ENCODE results near the gene KAZN.
A peak's percentile ranks its signal among the peaks of the same experiment; 100 is the strongest.

KAZN gene

DNA sequence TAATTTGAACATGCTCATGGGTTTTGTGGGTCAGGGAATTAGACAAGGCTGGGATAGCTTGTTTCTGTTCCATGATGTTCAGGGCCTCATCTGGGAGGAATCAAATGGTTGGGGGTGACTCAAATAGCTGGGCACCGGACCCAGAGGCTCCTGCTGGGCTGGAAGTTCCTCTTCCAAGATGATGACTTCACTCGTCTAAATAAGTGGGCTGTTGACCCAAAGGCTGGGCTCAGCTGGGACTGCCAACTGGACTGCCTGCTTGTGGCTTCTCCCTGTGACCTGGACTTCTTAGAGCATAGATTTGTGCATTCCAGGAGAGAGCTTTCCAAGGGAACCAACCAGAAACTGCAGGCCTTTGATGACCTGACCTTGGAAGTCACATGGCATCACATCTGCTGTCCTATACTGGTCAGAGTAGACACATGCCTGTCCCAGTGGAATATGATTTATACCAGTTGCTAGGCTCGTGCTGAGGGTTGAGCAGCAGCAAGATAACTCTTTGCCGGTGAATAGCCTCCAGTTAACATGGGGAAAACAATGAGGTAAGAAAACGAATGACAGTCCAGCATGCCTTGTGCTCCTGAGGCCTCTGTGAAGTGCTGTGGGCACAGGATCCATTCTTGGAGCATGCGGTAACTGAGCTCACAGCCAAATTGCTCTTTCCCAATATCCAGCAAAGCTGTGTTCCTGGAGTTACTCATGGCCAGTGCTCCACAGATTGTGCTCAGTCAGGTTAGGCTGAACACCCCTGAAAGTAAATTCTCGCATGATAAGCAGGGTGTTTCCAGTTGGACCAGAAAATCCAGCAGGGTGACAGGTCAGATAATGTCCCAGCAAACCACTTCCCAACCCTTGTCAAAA is 282.2 kb downstream of the KAZN start:
- H3K36me3 ChIP-seq (ENCODE audit: control insufficient read depth in 1 of 2, insufficient read depth in 2 of 2, low read length in 2 of 2) = no peaks in the 10 kb centered on the region
- no peak overlapping the region for H3K9ac ChIP-seq (ENCODE audit: low read depth in 1 of 2, low read length in 2 of 2)
- H3K9me3 ChIP-seq (ENCODE audit: control insufficient read depth in 1 of 2, low read length in 2 of 2) = no peaks in the 10 kb centered on the region
- H3K27ac ChIP-seq (ENCODE audit: low read depth, low read length) = no peak overlapping the region
- H3K27me3 ChIP-seq (ENCODE audit: control insufficient read depth in 1 of 2, insufficient read depth in 2 of 2, low read length in 2 of 2) = no peaks in the 10 kb centered on the region
- no peaks in the 10 kb centered on the region for H3K4me1 ChIP-seq (ENCODE audit: control insufficient read depth in 1 of 2, insufficient read depth in 2 of 2, low read length in 2 of 2)
- H3K4me3 ChIP-seq (ENCODE audit: low read depth in 1 of 2, low read length in 2 of 2) = no peak overlapping the region

DNA sequence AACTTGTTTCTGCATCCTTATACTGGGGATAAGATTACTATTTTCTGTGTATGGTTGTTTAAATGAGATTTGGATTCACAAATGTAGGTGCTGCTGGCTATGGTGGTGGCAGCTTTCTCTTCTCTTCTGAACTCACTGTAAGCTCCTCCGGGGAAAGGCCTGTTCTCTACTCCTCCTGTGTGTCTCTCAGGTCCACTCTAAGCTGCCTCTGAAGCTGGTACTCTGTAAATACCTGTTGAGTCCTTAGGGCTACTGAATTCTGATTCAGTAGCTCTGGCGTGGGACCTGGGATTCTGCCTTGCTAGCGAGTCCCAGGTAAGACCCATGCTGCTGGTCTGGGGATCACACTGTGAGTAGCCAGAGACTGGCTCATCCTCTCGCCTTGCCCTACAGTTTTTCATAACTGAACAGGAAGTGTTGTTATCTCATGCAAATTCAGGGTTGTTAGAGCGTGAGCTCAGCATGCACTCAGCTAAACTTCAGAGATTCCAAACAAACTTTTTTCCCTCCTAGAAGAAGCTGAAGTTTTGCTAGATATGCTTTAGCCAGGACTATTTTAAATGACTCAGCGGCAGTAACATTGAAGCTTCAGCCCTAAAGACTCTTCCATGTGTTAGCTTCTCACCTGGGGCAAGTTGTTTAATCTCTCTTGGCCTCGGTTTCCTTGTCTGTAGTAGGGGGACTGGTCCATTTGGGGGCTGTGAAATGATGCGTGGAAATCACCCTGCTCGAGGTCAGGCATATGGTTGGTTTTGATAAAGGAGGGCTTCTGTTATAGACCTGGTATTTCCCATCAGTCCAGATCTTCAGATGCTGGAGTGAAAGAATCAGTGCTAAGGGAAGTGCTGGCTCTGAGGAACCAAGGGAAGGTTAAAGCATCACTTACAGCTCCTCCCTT is 283.5 kb downstream of the KAZN start:
- Histone ChIP-seq H3K27me3 (ENCODE audit: control insufficient read depth in 1 of 2, insufficient read depth in 2 of 2, low read length in 2 of 2) (no peaks in the 10 kb centered on the region), H3K9ac (ENCODE audit: low read depth in 1 of 2, low read length in 2 of 2) (no peak overlapping the region), H3K27ac (ENCODE audit: low read depth, low read length) (no peak overlapping the region), H3K4me1 (ENCODE audit: control insufficient read depth in 1 of 2, insufficient read depth in 2 of 2, low read length in 2 of 2) (no peaks in the 10 kb centered on the region), H3K36me3 (ENCODE audit: control insufficient read depth in 1 of 2, insufficient read depth in 2 of 2, low read length in 2 of 2) (no peaks in the 10 kb centered on the region), H3K9me3 (ENCODE audit: control insufficient read depth in 1 of 2, low read length in 2 of 2) (no peaks in the 10 kb centered on the region), H3K4me3 (ENCODE audit: low read depth in 1 of 2, low read length in 2 of 2) (no peak overlapping the region)

DNA sequence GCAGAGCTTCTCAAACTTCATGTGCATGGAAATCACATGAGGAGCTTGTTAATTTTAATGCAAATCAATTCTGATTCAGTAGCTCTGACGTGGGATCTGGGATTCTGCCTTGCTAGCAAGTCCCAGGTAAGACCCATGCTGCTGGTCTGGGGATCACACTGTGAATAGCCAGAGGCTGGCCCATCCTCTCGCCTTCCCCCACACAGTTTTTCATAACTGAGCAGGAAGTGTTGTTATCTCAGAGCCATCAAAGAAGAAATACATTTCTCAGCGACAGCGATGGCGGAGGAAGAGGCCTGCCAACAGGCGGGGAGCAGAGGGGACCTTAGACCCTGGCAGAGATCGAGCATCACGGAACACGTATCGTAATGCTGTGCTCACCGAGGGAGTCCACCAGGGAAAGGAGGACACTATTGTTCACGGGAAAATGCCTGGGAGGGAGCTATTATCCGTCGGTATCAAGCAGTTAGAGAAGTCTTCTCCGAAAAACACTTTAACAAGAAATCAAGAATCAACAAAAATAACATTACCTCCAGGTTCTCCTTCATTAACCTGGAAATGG is 286.2 kb downstream of the KAZN start:
- Histone ChIP-seq H3K27ac (ENCODE audit: low read depth, low read length) (no peak overlapping the region), H3K27me3 (ENCODE audit: control insufficient read depth in 1 of 2, insufficient read depth in 2 of 2, low read length in 2 of 2) (no peaks in the 10 kb centered on the region), H3K4me3 (ENCODE audit: low read depth in 1 of 2, low read length in 2 of 2) (no peak overlapping the region), H3K36me3 (ENCODE audit: control insufficient read depth in 1 of 2, insufficient read depth in 2 of 2, low read length in 2 of 2) (no peaks in the 10 kb centered on the region), H3K9me3 (ENCODE audit: control insufficient read depth in 1 of 2, low read length in 2 of 2) (no peaks in the 10 kb centered on the region), H3K9ac (ENCODE audit: low read depth in 1 of 2, low read length in 2 of 2) (no peak overlapping the region), H3K4me1 (ENCODE audit: control insufficient read depth in 1 of 2, insufficient read depth in 2 of 2, low read length in 2 of 2) (no peaks in the 10 kb centered on the region)

DNA sequence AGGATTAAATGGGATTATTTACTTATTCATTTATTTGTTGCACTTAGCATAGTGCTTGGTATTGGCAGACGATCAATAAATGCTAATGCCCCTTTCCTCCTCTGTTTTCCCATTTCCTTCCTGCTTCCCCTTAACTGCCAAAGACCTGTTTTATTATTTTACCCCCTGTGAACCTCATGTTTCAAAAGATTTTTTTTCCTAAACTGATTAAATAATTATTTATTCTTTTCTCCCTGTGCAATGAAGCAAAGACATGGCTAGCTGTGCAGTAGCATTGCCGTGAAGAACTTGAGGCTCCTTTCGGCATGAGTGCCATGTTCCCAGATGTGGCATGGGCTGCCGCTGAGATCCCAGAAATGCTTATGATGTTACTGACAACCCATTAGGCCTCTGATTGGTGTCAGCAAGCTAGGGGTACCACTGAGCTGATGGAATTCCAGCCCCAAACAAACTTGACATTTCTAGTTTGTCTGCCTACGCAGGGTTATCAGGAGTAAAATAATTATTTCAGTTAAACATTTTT is 288.6 kb downstream of the KAZN start:
- Histone ChIP-seq H3K4me3 (ENCODE audit: low read depth in 1 of 2, low read length in 2 of 2) (no peak overlapping the region), H3K36me3 (ENCODE audit: control insufficient read depth in 1 of 2, insufficient read depth in 2 of 2, low read length in 2 of 2) (no peaks in the 10 kb centered on the region), H3K27me3 (ENCODE audit: control insufficient read depth in 1 of 2, insufficient read depth in 2 of 2, low read length in 2 of 2) (no peaks in the 10 kb centered on the region), H3K27ac (ENCODE audit: low read depth, low read length) (no peak overlapping the region), H3K9ac (ENCODE audit: low read depth in 1 of 2, low read length in 2 of 2) (no peak overlapping the region), H3K4me1 (ENCODE audit: control insufficient read depth in 1 of 2, insufficient read depth in 2 of 2, low read length in 2 of 2) (no peaks in the 10 kb centered on the region), H3K9me3 (ENCODE audit: control insufficient read depth in 1 of 2, low read length in 2 of 2) (no peaks in the 10 kb centered on the region)

DNA sequence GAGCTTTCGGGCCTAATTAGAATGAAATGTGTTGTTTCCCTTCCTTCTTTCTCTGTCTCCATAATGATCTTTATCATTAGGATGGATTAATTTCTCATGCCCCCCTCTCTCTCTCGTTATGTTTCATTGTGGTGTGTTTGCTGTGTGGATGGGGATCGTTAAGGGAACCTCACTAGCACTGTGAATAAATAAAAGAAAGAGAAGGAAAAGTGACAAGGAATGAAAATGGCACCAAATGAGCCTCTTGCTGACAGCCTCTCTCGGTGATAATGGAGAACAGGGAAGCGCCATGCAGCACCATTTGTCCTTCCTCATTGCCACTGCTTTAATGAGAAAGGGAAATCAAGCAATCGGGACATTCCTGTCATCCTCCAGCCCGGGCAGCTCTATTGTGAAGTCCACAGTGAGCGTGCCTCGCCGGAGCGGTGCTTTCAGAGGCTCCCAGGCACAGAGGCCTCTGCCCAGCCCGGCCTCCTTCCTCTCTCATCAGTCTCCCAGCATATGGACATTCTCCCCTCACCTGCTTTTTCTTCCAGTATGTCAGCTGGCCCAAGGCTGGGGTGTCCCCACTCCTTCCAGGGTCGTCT is 289.4 kb downstream of the KAZN start:
- Histone ChIP-seq H3K9me3 (ENCODE audit: control insufficient read depth in 1 of 2, low read length in 2 of 2) (no peaks in the 10 kb centered on the region), H3K4me1 (ENCODE audit: control insufficient read depth in 1 of 2, insufficient read depth in 2 of 2, low read length in 2 of 2) (no peaks in the 10 kb centered on the region), H3K4me3 (ENCODE audit: low read depth in 1 of 2, low read length in 2 of 2) (no peak overlapping the region), H3K36me3 (ENCODE audit: control insufficient read depth in 1 of 2, insufficient read depth in 2 of 2, low read length in 2 of 2) (no peaks in the 10 kb centered on the region), H3K27ac (ENCODE audit: low read depth, low read length) (no peak overlapping the region), H3K9ac (ENCODE audit: low read depth in 1 of 2, low read length in 2 of 2) (no peak overlapping the region), H3K27me3 (ENCODE audit: control insufficient read depth in 1 of 2, insufficient read depth in 2 of 2, low read length in 2 of 2) (no peaks in the 10 kb centered on the region)

DNA sequence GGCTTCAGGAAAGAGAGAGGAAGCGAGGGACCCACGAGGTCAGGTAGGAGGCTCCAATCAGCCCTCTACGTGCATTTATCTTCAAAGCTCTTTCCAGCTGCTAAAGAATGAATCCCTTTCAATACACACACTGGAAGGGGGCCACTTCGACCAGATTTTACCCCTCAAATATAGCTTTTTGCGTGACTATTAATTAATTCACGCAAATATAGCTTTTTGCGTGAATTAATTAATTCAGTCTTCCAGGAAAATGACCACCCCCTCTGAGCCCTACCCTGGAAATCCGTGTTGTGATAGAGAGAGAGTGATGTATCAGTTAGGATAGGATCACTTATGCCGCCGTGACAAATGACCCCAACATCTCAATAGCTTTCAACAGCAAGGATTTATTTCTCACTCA is 289.9 kb downstream of the KAZN start:
- no peak overlapping the region for H3K9ac ChIP-seq (ENCODE audit: low read depth in 1 of 2, low read length in 2 of 2)
- no peaks in the 10 kb centered on the region for H3K9me3 ChIP-seq (ENCODE audit: control insufficient read depth in 1 of 2, low read length in 2 of 2)
- H3K36me3 ChIP-seq (ENCODE audit: control insufficient read depth in 1 of 2, insufficient read depth in 2 of 2, low read length in 2 of 2) = no peaks in the 10 kb centered on the region
- no peak overlapping the region for H3K4me3 ChIP-seq (ENCODE audit: low read depth in 1 of 2, low read length in 2 of 2)
- H3K4me1 ChIP-seq (ENCODE audit: control insufficient read depth in 1 of 2, insufficient read depth in 2 of 2, low read length in 2 of 2) = no peaks in the 10 kb centered on the region
- H3K27me3 ChIP-seq (ENCODE audit: control insufficient read depth in 1 of 2, insufficient read depth in 2 of 2, low read length in 2 of 2) = no peaks in the 10 kb centered on the region
- no peak overlapping the region for H3K27ac ChIP-seq (ENCODE audit: low read depth, low read length)

DNA sequence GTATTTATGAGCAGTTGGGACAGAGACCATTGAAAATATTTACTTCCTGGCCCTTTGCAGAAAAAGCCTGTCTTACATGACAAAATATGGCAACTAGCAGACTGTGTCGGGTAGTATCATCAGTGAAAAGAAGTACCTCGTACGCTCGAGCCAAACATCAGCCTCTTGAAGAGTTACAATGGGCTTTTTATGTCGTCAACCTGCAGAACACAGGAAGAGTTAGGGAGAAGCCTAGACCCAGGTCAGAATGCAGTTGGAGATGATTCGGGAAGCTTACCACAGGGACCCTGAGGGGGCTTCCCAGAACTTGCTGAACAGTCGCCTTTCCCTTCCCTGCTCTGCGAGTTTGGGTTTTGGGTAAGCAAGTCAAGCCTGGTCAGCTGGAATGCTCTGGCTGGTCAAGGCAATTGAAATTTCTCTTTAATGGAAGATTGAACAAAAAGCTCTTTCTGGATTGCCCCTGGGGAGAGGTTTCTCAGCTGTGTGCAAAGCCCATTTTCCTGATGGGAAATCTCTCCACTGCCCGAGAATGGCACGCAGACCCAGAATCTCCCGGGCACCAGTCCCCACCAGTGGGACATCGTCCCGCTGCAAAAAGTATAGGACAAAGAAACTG is 291.4 kb downstream of the KAZN start:
- no peak overlapping the region for H3K27ac ChIP-seq (ENCODE audit: low read depth, low read length)
- no peak overlapping the region for H3K9ac ChIP-seq (ENCODE audit: low read depth in 1 of 2, low read length in 2 of 2)
- H3K9me3 ChIP-seq (ENCODE audit: control insufficient read depth in 1 of 2, low read length in 2 of 2) = no peaks in the 10 kb centered on the region
- H3K36me3 ChIP-seq (ENCODE audit: control insufficient read depth in 1 of 2, insufficient read depth in 2 of 2, low read length in 2 of 2) = no peaks in the 10 kb centered on the region
- H3K4me3 ChIP-seq (ENCODE audit: low read depth in 1 of 2, low read length in 2 of 2) = no peak overlapping the region
- H3K4me1 ChIP-seq (ENCODE audit: control insufficient read depth in 1 of 2, insufficient read depth in 2 of 2, low read length in 2 of 2) = peaks cover 3 to 4% of the 10 kb centered on the region in 2 donors
- H3K27me3 ChIP-seq (ENCODE audit: control insufficient read depth in 1 of 2, insufficient read depth in 2 of 2, low read length in 2 of 2) = no peaks in the 10 kb centered on the region

DNA sequence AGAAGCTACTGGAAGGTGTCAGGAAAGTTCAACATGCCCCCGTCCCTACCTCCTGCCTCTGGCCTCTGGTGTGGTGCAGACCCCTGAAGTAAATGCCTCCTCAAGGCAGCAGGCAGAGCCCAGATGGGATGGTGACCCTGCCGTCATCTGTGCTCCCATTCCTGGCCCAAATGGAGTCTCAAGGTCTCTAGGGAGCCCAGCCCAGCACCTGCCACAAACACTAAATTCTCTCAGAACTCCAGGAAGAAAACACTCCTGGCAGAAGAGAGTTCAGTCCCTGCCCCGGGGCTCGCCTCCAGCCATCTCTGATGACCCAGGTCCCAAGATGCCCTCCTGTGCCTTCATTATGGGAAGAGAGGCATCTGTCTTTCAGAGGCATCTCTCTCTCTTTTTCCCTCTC is 293.5 kb downstream of the KAZN start:
- no peak overlapping the region for H3K4me3 ChIP-seq (ENCODE audit: low read depth in 1 of 2, low read length in 2 of 2)
- peaks cover 11 to 12% of the 10 kb centered on the region in 2 donors for H3K4me1 ChIP-seq (ENCODE audit: control insufficient read depth in 1 of 2, insufficient read depth in 2 of 2, low read length in 2 of 2)
- no peak overlapping the region for H3K9ac ChIP-seq (ENCODE audit: low read depth in 1 of 2, low read length in 2 of 2)
- H3K36me3 ChIP-seq (ENCODE audit: control insufficient read depth in 1 of 2, insufficient read depth in 2 of 2, low read length in 2 of 2) = no peaks in the 10 kb centered on the region
- H3K27ac ChIP-seq (ENCODE audit: low read depth, low read length) = no peak overlapping the region
- H3K9me3 ChIP-seq (ENCODE audit: control insufficient read depth in 1 of 2, low read length in 2 of 2) = no peaks in the 10 kb centered on the region
- H3K27me3 ChIP-seq (ENCODE audit: control insufficient read depth in 1 of 2, insufficient read depth in 2 of 2, low read length in 2 of 2) = no peaks in the 10 kb centered on the region

DNA sequence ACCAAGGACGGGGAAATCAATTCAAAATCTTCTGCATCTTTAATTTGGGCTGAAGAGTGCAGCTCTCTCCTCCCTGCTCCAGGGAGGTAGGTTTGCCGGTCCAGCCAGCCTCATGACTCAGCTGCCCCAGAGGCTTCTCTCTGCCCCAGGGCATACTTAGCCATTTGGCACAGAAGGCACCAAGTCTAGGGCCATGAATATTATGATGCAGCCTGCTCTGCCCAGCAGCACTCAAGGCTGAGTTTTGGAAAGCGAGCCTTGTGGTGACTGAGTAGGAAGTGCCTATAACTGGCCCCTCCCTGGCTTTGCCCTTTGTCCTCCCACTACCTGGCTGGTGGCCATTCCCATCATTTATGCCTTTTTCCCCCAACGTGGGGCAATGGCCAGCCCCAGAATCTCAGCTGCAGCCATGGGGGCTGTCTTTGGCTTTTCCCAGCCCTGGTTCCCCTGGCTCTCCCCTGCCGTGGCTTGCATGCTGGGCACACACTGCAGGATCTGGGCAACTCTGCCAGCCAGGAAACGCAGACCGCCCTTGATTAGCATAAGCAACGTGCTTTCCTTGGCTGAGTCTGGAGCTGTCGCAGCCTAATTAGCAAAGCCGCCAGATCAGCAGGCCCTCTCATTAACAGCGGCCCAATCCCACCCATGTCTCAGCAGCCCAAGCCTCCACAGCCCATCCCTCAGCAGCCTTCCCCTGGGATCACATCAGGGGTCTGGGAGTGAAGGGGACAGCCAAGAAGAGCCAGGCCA is 296.5 kb downstream of the KAZN start:
- Histone ChIP-seq H3K4me1 (ENCODE audit: control insufficient read depth in 1 of 2, insufficient read depth in 2 of 2, low read length in 2 of 2) (peaks cover 11 to 12% of the 10 kb centered on the region in 2 donors), H3K9me3 (ENCODE audit: control insufficient read depth in 1 of 2, low read length in 2 of 2) (no peaks in the 10 kb centered on the region), H3K4me3 (ENCODE audit: low read depth in 1 of 2, low read length in 2 of 2) (peak overlapping the region in 1 of 2 donors; percentile 30), H3K36me3 (ENCODE audit: control insufficient read depth in 1 of 2, insufficient read depth in 2 of 2, low read length in 2 of 2) (no peaks in the 10 kb centered on the region), H3K27ac (ENCODE audit: low read depth, low read length) (no peak overlapping the region), H3K9ac (ENCODE audit: low read depth in 1 of 2, low read length in 2 of 2) (no peak overlapping the region), H3K27me3 (ENCODE audit: control insufficient read depth in 1 of 2, insufficient read depth in 2 of 2, low read length in 2 of 2) (no peaks in the 10 kb centered on the region)
